Effector CD4-positive, alpha-beta T cell (primary cell): ENCODE measurements around the gene UCN2. TPM values are rescaled to one million over a fixed set of nuclear protein-coding genes. Genes with fewer than 3 reads are reported as not detected.

Source experiments
- DNase-seq: peaks from one replicate; pipeline ENCODE4 v3.0.0-alpha.2; 2020
- total RNA-seq: gene quantifications from one replicate; lab custom pipeline; 2026; lab: John Stamatoyannopoulos, UW

Gene UCN2, protein sequence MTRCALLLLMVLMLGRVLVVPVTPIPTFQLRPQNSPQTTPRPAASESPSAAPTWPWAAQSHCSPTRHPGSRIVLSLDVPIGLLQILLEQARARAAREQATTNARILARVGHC
- not detected for total RNA-seq

DNA sequence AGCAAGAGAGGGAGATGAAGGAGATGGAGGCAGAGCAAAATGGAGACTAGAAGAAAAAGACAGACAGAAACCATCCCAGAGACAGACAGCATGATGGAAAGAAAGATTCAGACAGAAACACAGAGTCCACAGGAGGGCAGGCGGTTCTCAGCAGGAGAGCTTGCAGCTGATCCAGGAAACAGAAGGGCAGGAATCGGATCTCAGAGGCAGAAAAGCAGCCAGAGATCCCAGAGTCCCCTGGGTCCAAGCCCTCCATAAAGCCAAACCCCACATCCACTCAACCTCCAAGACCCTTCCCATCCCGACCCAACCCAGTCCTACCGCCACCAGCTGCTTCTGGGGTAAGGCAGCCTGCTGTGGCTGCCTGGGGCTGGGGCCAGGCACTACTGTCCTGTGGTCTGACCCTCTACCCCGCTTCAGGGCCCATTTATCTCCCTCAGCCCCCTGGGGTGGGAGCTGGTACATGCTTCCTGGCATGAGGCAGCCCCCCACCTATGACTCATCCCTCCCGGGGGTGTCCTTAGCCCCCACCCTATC, at the start of gene UCN2:
Gene UCN2, minus strand, starts transcription at position 400 of the 537 bp plus-strand sequence. CDS start 657 bp downstream, outside the sequence.
- no peak for DNase-seq

DNA sequence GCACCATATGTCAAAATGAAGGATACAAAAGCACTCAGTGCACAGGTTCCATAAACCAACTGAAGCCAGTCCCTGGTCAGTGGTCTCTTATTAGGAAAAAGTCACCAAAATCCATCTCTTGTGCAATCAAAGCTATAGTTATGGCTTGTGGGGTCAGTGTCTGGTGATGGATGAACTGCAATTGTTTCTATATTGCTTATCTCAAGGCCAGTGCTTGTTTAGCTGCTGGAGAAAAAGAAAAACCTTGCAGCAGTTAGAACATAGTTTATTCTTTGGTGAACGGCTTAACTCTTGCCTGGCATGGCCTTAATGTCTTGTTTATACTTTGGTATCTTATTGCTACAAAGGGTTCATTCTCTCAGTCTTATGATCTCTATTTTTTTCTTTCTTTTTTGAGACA, 48.7 kb upstream of the UCN2 start:
- no peak for DNase-seq

DNA sequence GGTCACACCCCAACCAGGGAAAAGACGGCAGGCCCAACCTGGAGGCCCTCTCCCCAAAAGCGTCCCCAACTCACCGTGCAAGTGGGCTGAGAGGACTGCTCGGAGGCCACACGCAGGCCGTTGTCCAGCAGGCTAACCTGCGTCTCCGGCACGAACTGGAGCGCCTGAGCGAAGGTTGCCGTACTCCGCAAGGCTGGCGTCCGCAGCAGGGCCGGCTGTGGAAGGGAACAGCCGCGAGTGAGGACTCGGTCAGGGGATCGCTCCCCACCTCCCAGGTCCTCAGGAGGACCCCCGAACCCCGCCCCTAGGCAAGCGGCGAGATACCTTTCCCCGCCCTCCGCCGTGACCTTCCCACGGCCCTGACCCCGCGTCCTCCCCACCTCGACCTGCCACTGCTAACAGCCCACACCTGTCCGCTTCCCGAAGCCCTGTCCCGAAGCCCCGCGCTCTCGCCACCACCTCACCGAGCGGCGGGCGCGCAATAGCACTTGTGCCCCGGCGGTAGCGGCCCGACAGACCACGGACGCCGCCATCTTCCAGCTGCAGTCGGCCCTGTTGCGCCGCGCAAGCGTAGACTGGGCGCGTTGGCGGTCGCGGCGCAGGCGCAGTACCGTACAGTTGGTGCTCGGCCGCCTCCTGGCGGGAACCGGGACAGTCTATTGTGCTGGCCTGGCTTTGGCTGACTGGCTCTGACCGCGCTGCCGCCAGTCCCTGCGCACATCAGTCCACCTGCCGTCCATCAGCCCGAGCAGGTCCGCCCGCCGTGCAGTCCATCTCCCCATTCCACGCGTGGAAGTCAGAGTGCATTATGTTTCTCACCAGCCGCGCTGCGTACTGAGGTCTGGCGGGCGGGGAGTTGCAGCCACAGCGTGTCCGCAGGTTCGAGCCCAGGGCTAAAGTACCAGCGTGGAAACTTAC, 45.8 kb upstream of the UCN2 start, which contains the start of gene UQCRC1:
Gene UQCRC1, minus strand, starts transcription at position 559 of the 918 bp plus-strand sequence. Its CDS starts 26 bp downstream, at position 533.
- DNase-seq = peak; percentile 89

DNA sequence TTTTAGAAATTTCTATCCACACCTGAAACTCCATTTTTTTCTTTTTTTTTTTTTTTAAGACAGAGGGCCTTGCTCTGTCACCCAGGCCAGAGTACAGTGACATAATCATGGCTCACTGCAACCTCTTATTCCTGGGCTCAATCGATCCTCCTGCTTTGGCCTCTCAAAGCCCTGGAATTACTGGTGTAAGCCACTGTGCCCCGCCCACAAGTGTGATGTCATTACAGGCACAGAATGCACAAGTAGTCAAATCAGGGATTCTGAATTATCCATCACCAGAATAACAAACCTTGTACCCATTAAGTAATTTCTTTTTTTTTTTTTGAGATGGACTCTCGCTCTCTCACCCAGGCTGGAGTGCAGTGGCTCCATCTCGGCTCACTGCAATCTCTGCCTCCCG, 43.9 kb upstream of the UCN2 start:
- DNase-seq = no peak

DNA sequence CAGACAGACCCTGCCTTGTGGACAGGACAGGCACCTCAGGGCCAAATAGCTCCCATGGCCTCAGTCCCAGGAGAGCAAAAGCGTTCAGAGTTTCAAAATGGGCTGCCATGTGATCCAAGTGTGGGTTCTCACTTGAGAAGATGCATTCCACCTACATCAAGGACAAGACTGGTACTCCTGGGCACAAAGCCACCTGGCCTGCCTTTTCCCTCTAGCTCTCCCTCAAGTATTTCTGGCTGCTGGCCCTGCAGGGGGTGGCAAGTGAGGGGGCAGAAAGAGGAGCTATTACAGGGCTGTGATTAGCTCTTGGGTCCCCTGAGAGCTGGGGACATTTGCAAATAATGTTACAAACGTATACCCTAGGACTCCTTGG, 38.0 kb upstream of the UCN2 start:
- no peak for DNase-seq

DNA sequence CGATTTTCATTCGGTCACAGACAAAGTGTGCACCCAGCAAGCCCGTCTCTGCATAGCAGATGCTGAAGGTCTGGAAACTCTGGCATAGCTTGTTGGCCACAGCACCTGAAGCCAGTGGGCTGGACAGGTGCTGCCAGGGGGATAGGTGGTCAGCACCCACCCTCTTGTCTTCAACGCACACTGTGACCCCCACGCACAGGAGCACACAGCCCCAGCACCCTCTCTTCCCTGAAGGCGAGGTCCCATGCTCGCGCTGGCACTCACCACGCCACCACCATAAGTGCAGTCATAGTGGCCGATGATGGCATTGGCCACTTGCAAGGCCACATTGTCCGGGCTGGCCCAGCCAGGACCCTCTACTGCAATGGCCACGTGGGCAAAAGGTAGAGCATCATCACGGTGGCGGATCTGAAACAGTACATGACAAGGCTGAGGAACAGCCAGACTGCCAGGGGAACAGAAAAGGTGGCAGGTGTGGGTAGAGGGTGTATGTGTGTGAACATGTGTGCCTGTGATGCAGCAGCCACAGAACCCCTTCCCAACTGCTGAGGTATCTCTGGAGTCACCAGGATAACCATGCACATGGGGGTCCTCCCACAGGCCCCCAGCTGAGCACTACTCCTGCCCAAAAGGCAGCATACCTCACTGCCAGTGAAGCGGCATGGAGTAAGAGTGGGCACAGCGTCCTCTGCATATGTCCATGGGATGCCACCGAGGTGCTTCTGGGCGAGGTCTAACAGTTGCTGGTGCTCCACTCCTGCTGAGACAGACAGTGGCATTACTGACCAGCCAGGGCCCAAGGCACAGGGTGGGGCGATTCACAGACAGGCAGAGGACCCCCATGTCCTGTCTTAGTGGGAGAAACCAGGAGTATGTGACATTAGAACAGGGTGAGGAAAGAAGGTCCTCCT, 37.4 kb upstream of the UCN2 start:
- DNase-seq = no peak

DNA sequence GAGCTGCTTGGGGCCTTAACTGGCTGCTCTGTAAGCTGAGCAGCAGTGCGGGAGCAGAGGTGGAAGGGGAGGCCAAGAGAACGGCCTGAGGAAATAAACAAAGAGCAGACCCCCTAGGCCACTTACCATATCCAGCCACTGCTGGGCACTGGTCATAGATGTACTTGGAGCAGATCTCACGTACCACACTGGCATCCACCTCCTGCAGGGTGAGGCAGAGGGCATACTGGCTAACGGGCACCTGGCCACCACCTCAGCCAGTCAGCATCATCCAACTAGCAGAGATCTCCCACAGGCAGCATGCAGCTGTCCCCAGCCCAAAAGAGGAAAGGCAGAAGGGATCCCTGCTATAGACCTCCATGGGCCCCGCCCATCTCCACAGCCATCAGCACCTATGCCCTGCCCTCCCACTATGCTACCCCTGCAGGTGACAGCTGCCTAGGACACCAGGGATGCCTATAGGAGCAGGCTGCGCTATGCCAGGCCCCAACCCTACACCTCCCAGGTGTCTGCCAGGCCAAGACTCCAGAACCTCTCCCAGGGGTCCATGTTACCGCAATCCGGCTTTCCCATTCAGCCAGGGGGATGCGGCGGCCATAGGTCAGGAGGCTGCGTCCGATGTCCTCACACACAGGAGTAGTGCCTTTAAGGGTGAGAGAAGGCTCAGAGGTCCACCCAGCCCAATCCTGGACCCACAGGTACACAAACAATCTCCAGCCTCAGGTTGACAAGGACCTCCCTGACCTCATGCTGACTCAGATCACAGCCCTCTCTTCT, 36.1 kb upstream of the UCN2 start:
- no peak for DNase-seq

DNA sequence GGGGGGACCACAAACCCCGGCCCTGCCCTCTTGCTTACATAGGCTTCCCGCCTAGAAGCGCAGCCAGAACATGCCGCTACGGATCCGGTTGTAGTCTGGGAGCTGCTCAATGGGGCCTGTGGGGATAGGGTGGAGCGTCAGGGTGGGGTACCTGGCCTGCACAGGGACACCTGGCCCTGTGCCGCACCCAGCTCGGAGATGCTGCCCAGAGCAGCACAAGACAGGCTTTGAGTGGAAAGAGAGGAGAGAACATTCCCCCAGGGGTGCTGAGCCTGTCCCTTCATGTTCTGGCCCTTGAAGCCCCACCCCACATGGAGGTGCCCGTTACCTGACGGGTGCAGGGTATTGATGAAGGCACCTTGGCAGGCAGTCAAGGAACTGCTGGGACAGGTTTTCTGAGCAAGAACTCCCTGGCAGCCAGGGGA, 35.5 kb upstream of the UCN2 start:
- no peak for DNase-seq

DNA sequence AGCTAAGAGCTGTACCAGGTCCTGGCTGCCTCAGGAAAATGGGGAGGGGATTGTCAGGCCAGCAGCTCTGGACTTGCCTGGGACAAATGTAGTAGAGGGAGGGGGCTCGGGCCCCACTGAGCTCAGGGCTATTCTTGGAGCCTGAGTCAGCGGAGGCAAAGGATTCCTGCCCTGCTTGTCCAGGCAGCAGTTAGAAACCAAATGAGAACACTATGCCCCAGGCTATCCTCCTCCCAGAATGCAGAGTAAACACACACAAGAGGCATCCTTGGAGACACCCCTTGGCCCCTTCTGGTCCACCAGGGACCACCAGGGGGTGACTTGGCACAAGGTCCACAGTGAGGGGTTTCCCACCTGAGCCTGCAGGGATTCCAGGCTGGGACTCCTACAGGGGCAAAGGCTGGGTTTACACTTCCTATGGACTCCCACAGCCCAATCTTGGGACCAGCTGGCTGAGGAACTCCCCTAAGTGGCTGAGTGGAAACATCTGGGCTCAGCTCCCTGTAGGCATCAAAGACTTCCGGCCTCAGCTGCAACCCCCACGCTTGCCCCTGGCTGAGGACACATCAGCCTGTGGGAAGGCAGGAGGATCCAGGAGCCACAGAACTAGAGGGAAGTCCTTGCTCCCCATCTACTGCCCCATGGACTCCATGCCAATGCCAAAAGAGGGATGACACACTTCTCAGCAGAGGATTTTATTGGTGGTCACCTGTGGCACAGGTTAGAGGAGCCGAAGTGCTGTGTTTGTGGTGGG, 34.9 kb upstream of the UCN2 start:
- no peak for DNase-seq

DNA sequence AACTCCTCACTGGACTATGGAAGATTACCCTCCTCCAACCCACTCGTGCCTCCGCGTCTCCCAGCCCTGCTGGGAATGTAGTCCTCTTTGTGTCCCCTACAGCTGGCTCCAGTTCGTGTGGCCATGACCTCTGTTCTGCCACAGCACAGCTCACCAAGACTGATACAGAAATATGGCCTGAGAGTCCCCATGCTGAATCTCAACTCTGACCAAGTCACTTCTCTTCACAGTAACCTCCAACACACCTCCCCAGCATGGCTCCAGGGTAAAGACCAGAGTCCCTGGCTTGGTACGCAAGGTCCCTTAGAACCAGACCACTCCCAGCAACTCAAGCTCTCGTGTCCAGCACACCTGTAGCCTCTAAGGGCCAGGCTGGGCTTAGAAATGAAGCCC, 33.8 kb upstream of the UCN2 start:
- no peak for DNase-seq

DNA sequence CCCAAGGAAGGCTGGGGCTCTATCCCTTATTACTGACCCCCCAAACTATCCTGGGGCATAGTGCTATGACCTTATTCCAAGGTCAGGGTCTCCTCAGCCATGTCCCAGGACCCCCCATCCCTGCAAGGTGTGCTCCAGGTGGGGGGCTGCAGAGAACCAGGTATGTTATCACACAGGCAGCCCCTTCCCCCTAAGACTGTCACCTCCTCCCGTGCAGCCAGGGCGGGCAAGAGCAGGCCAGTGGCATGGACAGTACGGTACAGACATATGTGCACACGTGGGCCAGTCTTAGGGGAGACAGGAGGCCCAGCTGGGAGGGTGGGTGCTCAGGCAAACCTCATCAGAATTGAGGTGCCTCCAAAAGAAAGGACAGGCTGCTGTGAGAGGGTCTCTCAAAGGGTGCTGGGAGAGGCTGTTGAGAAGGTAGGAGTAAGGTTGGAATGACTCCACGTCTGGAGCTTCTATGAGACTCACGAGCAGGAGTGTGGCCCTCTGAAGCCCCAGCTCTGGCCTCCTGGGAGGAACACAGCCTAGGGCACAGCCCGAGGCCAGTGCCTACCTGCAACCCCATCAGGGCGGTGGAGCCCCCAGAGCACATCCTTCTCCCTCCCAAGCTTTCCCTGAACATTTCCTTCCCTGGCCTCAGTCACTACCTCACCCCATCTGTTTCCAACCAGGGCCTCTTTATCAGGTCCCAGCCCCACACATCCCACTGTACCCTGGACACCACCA, 33.3 kb upstream of the UCN2 start:
- DNase-seq = no peak

DNA sequence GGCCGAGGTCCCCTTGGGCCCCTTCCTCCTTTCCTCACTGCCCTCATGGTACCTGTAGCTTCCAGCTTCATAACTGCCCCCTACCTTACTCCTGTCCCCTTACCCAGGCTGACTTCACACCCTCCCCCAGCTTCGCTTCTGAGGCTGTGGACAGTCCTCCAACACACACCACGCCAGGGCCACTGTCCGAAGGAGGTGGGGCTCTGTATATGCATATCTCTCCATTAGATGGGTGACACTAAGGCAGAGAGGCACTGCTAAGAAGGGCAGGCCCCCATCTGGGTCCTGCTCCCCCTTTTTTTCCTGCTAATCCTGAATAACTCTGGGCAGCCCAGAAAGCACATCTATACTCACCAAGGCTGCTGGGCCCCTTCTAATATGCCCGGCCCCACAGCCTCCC, 32.6 kb upstream of the UCN2 start:
- no peak for DNase-seq

DNA sequence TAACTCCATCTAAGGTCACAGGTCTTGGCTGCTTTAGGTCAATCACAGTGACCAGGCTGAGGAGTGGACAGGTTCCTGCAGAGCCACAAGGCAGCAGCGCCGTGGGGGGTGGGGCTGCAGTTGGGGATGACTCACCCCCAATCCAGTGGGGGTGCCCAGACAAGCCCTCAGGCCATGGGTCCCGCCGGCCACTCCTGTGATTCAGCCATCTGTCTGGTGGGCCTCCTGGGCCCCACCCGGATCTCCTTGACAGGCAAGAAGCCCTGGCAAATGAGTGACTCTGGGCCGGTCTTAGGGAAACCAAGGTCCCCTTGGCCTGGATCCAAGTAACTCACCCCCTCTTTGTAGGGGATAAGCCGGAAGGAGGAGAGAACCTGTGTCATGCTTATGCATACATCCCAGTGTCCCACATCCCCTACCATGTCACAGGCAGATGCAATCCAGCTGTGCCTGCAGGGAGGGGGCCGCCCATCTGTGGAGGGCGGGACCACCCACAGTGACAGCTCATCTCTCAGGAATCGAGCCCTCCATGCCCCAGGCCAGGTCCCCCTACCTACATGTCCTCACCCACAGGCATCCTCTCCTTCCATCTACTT, 32.0 kb upstream of the UCN2 start:
- no peak for DNase-seq

DNA sequence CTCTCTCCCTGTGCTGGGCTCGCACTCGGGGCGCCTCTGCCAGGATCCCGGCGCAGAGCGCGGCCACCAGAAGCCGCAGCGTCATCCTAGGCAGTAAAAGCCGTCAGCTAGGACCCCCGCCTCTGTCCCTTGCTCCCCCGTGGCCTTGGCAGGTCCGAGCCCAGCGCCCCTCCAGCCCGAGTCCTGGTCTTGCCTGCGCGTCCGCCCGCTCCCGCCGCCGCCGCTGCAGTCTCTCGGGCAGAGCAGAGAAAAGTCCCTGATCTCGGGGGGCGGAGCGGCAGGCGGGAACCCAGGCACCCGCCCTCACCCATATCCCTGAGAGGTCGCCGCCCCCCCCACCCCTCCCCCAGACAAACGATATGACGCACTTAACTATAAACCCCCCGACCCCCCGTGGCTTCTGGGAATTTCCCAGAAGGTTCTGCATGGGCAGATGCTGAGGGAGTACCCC, 31.5 kb upstream of the UCN2 start, which contains the start of gene COL7A1:
Gene COL7A1, minus strand, starts transcription at position 255 of the 451 bp plus-strand sequence. Its CDS starts 170 bp downstream, at position 85.
- no peak for DNase-seq

DNA sequence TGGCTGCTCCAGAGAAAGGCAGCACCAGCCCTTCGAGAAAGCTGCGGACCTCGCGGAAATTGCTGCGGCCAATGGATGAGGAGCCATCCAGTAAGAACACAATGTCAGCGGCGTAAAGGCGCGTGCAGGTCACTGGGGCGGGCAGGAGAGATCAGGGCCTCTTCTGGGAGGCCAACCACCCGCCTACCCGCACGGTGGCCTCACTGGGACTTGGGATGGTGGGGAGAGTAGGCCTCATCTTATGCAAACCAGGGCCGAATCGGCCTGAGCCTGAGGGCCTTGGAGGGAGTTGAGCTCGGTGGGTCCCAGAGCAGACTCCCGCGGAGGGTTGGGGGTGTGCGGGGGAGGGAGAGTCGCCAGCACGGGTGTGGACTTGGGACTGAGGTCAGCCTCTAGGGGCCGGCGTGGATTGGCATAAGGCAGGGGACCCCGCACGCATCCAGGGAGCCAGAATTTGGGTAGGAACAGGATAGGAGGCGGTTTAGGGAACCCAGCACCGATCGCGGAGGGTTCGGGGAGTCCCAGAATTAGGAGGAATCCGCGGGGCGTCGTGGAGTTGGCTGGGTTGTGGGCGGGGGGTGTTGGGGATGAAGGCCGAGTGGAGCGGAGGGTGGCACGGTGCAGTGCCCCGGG, 31.0 kb upstream of the UCN2 start:
- no peak for DNase-seq

DNA sequence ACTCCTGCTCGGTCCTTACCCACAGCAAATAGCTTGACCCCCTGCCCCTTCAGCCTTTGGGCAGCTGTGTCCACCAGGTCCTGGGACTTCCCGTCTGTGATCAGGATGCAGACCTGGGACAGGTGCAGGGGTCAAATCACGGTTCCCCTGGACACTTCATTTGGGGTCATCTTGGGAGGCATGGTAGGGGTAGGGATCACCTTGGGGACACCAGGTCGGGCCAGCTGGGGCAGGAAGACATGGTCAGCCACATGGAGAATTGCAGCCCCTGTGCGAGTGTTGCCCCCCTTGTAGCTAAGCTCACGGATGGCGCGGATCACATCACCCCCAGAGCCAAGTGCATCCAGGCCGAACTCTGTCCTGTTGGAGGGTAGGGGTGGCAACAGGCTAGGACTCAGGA, 29.8 kb upstream of the UCN2 start:
- DNase-seq = no peak

DNA sequence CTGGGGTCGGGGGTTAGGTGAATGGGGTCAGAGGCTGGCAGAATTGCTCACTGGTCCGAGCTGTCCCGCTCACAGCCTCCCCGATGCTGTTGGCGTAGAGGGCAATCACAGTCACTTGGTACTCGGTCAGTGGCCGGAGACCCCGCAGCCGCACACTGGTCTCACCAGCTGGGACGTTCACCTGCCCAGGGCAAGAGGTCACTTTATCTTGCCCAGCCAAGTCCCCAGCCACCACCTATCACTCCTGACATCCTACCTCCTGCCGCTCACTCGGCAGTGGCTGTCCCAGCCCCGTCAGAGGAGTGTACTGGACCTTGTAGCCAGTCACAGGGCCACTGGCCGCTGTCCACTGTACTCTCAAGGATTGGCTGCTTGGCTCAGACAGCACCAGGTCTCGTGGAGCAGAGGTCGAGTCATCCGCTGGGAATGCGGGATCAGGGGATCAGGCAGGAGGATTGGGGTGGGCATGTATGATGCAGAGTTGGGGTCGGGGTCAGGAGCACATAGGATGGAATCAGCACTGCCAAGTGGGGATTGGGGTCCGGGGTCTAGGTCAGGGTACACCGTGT, 29.0 kb upstream of the UCN2 start:
- DNase-seq = no peak

DNA sequence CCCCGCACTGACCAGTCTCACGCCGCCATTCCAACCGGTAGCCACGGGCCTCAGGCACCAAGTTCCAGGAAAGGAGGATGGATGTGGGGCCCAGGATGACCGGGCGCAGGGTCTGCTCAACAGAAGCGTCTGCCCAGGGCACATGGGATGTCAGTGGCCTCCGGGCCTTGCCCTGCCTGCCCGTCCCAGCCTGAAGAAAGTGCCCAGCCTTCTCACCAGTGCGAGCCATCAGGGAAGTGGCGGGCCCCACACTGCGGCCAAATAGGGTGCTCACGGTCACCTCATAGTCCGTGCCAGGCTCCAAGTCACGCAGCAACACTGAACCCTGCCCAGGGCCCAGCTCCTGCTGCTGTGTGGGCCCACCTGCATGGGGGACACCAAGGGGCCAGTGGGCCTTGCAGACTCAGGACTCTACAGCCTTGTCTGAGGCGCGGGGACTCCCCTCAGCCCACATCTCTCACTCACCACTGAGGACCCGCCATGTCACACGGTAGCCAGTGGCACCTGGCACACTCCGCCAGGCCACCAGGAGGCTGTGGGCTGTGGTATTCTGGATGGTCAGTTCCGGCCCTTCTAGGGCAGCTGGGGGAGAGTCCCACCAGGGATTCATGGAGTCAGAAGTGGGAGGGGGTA, 28.4 kb upstream of the UCN2 start:
- no peak for DNase-seq

DNA sequence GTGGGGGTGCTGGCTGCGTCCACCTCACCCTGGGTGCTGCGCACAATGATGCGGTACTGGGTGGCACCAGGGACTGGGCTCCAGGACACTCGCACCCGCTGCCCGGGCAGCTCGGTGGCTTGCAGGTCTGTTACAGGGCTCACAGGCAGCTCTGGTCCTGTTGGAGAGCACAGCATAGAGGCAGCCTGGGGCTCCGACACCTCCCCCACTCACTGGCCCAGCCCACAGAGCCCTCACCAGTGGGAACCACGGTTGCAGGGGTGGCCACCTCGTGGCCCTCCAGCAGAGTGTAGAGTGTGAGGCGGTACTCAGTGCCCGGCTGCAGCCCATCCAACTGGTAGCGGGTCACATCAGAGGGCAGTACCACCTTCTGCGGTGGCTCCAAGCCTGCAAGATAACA, 27.9 kb upstream of the UCN2 start:
- no peak for DNase-seq
